DOHH2 (cell line): ENCODE measurements around the gene OTUD1.

Experiments
- H3F3A ChIP-seq: fragments of 200-600 bp; sonication (generic), shearing (Covaris generic); 2 replicates; pipeline ENCODE4 v1.6.0; 2016; ENCODE audit warnings: antibody characterized with exemption, mild to moderate bottlenecking; ENCODE audit not compliant: control insufficient read depth, insufficient read depth
- H3K27ac ChIP-seq: fragments of 200-600 bp; sonication (generic); 2 replicates; pipeline ENCODE4 v1.5.1; 2014; ENCODE audit warnings: low read depth, mild to moderate bottlenecking, low read length, moderate library complexity
- H3K27me3 ChIP-seq: fragments of 200-600 bp; sonication (generic); 2 replicates; pipeline ENCODE4 v1.6.1; 2014; ENCODE audit warnings: mild to moderate bottlenecking, low read length, mixed read lengths; ENCODE audit not compliant: control insufficient read depth
- H3K36me3 ChIP-seq: fragments of 200-600 bp; sonication (generic); 2 replicates; pipeline ENCODE4 v1.6.1; 2014; ENCODE audit warnings: mild to moderate bottlenecking, low read length, moderate library complexity, mixed read lengths; ENCODE audit not compliant: control insufficient read depth
- H3K4me1 ChIP-seq: fragments of 200-600 bp; sonication (generic); 2 replicates; pipeline ENCODE4 v1.6.1; 2014; ENCODE audit warnings: mild to moderate bottlenecking, low read length, mixed read lengths; ENCODE audit not compliant: control insufficient read depth
- H3K4me2 ChIP-seq: fragments of 200-600 bp; sonication (generic); 2 replicates; pipeline ENCODE4 v1.6.0; 2014; ENCODE audit warnings: mild to moderate bottlenecking, low read length, moderate library complexity
- H3K4me3 ChIP-seq: fragments of 200-600 bp; sonication (generic); 2 replicates; pipeline ENCODE4 v1.5.1; 2014; ENCODE audit warnings: mild to moderate bottlenecking, low read length, mixed read lengths
- H3K79me2 ChIP-seq: fragments of 200-600 bp; sonication (generic); 2 replicates; pipeline ENCODE4 v1.6.1; 2014; ENCODE audit warnings: mild to moderate bottlenecking, low read length, mixed read lengths; ENCODE audit not compliant: control insufficient read depth
- H3K9me2 ChIP-seq: fragments of 200-600 bp; sonication (generic); replicated peaks from 2 replicates; pipeline ENCODE4 v1.6.1; 2014; ENCODE audit warnings: mild to moderate bottlenecking, low read length, mixed read lengths; ENCODE audit not compliant: control insufficient read depth
- H3K9me3 ChIP-seq: fragments of 200-600 bp; sonication (generic); 2 replicates; pipeline ENCODE4 v1.6.1; 2014; ENCODE audit warnings: antibody characterized with exemption, low read length, mixed read lengths; ENCODE audit not compliant: control insufficient read depth, insufficient read depth
- H4K20me1 ChIP-seq: fragments of 200-600 bp; sonication (generic); 2 replicates; pipeline ENCODE4 v1.6.0; 2014; ENCODE audit warnings: low read depth, mild to moderate bottlenecking, antibody characterized with exemption, low read length, moderate library complexity; ENCODE audit not compliant: control insufficient read depth, insufficient read depth
- EZH2phosphoT487 ChIP-seq: fragments of 200-600 bp; sonication (generic); IDR thresholded peaks from 2 replicates; pipeline ENCODE4 v1.6.1; 2017; ENCODE audit warnings: borderline replicate concordance, mild to moderate bottlenecking, antibody characterized with exemption, low read length, moderate library complexity, mixed read lengths
- TF ChIP-seq, protein P1 (sequence below): fragments of 200-600 bp; sonication (generic); IDR thresholded peaks from one replicate; pipeline ENCODE4 v1.5.1; 2014; ENCODE audit warnings: antibody characterized with exemption, mild to moderate bottlenecking, low read depth, low read length; ENCODE audit not compliant: poor library complexity, severe bottlenecking

The OTUD1 gene

DNA sequence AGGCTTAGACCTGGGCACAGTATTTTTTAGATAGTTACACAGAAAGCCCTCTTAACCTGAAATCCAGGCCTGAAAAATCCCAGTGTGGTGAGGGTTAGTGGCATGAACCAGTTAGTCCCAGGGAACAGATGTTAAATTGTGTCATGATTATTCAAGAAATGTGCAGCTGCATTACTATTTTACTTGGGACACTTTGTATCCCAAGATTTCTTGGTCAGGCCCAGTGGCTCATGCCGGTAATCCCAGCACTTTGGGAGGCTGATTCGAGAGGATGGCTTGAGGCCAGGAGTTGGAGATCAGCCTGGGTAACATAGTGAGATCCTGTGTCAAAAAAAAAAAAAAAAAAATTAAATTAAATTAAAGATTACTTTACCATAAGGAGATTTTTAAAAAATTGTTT is 36.0 kb upstream of the OTUD1 start:
- H4K20me1 ChIP-seq: no peaks in the 10 kb centered on the region
- H3K4me3 ChIP-seq: no peak overlapping the region
- no peaks in the 10 kb centered on the region for H3K9me3 ChIP-seq
- H3K79me2 ChIP-seq: no peaks in the 10 kb centered on the region
- no peaks in the 10 kb centered on the region for H3K27me3 ChIP-seq
- no peak overlapping the region for H3K4me2 ChIP-seq
- H3K9me2 ChIP-seq: no peaks in the 10 kb centered on the region
- TF ChIP-seq EZH2phosphoT487: no peak
- TF ChIP-seq, protein P1, sequence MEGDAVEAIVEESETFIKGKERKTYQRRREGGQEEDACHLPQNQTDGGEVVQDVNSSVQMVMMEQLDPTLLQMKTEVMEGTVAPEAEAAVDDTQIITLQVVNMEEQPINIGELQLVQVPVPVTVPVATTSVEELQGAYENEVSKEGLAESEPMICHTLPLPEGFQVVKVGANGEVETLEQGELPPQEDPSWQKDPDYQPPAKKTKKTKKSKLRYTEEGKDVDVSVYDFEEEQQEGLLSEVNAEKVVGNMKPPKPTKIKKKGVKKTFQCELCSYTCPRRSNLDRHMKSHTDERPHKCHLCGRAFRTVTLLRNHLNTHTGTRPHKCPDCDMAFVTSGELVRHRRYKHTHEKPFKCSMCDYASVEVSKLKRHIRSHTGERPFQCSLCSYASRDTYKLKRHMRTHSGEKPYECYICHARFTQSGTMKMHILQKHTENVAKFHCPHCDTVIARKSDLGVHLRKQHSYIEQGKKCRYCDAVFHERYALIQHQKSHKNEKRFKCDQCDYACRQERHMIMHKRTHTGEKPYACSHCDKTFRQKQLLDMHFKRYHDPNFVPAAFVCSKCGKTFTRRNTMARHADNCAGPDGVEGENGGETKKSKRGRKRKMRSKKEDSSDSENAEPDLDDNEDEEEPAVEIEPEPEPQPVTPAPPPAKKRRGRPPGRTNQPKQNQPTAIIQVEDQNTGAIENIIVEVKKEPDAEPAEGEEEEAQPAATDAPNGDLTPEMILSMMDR: no peak
- no peaks in the 10 kb centered on the region for H3F3A ChIP-seq
- H3K4me1 ChIP-seq: no peaks in the 10 kb centered on the region
- H3K27ac ChIP-seq: no peak overlapping the region
- no peaks in the 10 kb centered on the region for H3K36me3 ChIP-seq

DNA sequence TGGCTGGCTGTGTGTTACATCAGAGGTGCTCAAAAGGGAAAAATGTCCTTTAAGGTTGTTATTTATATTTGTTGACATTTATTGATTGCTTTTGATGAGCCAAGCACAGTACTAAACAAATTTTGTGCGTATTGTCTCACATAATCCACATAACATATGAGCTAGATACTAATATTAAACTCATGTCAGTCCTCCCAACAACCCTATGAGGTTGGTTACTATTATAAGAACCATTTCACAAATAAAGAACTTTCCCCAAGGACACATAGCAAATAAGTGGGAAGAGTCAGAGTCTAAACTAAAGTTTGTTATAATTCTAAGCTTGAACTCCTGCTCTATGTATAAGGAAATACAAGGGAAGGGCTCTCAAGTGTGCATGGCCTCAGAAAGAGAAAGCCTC is 35.6 kb upstream of the OTUD1 start:
- Histone ChIP-seq H4K20me1 (no peaks in the 10 kb centered on the region), H3K4me1 (no peaks in the 10 kb centered on the region), H3K36me3 (no peaks in the 10 kb centered on the region), H3K27me3 (no peaks in the 10 kb centered on the region), H3K9me3 (no peaks in the 10 kb centered on the region), H3K4me2 (no peak overlapping the region), H3K9me2 (no peaks in the 10 kb centered on the region), H3F3A (no peaks in the 10 kb centered on the region), H3K4me3 (no peak overlapping the region), H3K27ac (no peak overlapping the region), H3K79me2 (no peaks in the 10 kb centered on the region)
- TF ChIP-seq, protein P1: no peak
- TF ChIP-seq EZH2phosphoT487: no peak

DNA sequence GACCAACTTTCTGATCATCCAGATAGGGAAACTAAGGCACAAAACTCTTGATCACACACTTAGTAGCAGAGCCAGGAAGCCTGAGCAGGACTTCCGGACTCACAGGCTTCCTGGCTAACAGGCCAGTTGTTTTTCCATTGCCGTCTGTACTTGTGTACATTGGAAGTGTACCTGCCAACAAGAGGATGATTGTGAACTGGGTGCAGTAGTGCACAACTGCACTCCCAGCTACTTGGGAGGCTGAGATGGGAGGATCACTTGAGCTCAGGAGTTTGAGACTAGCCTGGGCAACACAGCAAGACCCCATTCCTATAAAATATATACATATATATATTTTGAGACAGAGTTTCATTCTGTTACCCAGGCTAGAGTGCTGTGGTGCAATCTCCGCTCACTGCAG is 35.2 kb upstream of the OTUD1 start:
- Histone ChIP-seq H3K36me3 (no peaks in the 10 kb centered on the region), H3K4me2 (no peak overlapping the region), H3K27ac (no peak overlapping the region), H3K9me3 (no peaks in the 10 kb centered on the region), H3K27me3 (no peaks in the 10 kb centered on the region), H4K20me1 (no peaks in the 10 kb centered on the region), H3K9me2 (no peaks in the 10 kb centered on the region), H3K4me3 (no peak overlapping the region), H3F3A (no peaks in the 10 kb centered on the region), H3K4me1 (no peaks in the 10 kb centered on the region), H3K79me2 (no peaks in the 10 kb centered on the region)
- no peak for TF ChIP-seq EZH2phosphoT487
- TF ChIP-seq, protein P1: no peak

DNA sequence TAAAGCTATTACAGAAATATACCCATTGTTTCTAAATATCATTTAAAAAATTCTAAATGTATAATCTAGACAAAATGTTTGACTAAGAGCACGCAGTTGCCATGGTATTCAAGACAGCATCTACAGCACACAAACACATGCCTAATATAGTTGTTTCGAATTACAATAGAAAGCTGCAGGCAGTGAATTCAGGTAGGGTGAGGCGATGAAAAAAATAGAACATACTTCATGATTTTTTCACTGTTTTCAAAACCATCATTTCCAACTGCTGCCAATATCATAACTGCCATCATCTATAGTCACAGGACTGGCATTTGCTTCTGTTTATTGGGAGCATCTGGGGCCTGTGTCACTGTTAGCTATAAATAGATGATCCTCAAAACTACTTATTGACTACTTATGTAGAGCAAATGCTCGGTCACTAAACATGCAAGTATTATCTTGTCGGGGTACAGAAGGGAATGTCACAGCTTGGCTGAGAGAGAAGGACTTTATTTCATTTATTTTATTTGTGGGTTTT is 34.4 kb upstream of the OTUD1 start:
- TF ChIP-seq EZH2phosphoT487: no peak
- TF ChIP-seq, protein P1: no peak
- Histone ChIP-seq H3K4me3 (no peak overlapping the region), H3K4me1 (no peaks in the 10 kb centered on the region), H3K27me3 (no peaks in the 10 kb centered on the region), H3K4me2 (no peak overlapping the region), H3F3A (no peaks in the 10 kb centered on the region), H4K20me1 (no peaks in the 10 kb centered on the region), H3K79me2 (no peaks in the 10 kb centered on the region), H3K36me3 (no peaks in the 10 kb centered on the region), H3K27ac (no peak overlapping the region), H3K9me3 (no peaks in the 10 kb centered on the region), H3K9me2 (no peaks in the 10 kb centered on the region)
